GM06990 (cell line): Measurements from ENCODE around the gene ARMH1.

ENCODE experiments used
- DNase-seq: peaks from one replicate; pipeline ENCODE4 v3.0.0-alpha.2; 2011; ENCODE audit not compliant: insufficient read length; ENCODE audit errors: extremely low read depth
- H3K27me3 ChIP-seq: replicated peaks from 2 replicates; pipeline ENCODE4 v1.6.0; 2011; ENCODE audit warnings: low read length; ENCODE audit not compliant: control insufficient read depth, insufficient read depth
- H3K36me3 ChIP-seq: 2 replicates; pipeline ENCODE4 v1.5.1; 2011; ENCODE audit warnings: low read length; ENCODE audit not compliant: control insufficient read depth, insufficient read depth
- H3K4me3 ChIP-seq: replicated peaks from 2 replicates; pipeline ENCODE4 v1.5.1; 2011; ENCODE audit warnings: low read depth, mild to moderate bottlenecking, control low read depth, low read length
- TF ChIP-seq, protein P1 (sequence below): IDR thresholded peaks from 2 replicates; pipeline ENCODE4 v1.5.1; 2011; ENCODE audit warnings: low read length, control low read depth, mild to moderate bottlenecking, inconsistent platforms; ENCODE audit not compliant: insufficient read depth, poor library complexity, severe bottlenecking

The ARMH1 gene

DNA sequence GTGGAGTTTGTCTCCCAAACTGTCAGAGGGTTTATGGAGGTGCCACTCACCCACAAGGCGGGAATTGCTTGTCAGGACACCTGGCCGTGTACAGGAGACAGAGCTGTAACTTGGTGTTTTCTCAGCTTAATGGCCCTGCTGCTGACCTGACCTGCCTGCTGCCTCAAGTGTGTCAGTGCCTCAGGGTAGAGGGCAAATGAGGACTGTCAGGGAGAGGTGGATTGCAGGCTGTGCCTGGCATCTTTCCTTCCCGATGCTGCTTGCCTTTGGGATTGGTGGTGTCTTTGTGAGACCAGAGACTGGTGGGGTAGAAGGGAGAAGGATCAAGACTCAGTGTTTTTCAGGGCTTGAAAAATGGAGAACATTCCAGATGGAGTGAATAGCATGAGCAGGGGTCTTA lies 31.6 kb upstream of the ARMH1 start:
- DNase-seq, result no peak
- H3K4me3 ChIP-seq, result no peak overlapping the region
- TF ChIP-seq, protein P1, sequence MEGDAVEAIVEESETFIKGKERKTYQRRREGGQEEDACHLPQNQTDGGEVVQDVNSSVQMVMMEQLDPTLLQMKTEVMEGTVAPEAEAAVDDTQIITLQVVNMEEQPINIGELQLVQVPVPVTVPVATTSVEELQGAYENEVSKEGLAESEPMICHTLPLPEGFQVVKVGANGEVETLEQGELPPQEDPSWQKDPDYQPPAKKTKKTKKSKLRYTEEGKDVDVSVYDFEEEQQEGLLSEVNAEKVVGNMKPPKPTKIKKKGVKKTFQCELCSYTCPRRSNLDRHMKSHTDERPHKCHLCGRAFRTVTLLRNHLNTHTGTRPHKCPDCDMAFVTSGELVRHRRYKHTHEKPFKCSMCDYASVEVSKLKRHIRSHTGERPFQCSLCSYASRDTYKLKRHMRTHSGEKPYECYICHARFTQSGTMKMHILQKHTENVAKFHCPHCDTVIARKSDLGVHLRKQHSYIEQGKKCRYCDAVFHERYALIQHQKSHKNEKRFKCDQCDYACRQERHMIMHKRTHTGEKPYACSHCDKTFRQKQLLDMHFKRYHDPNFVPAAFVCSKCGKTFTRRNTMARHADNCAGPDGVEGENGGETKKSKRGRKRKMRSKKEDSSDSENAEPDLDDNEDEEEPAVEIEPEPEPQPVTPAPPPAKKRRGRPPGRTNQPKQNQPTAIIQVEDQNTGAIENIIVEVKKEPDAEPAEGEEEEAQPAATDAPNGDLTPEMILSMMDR, result no peak
- H3K27me3 ChIP-seq, result no peaks in the 10 kb centered on the region
- peaks cover 58% of the 10 kb centered on the region for H3K36me3 ChIP-seq

DNA sequence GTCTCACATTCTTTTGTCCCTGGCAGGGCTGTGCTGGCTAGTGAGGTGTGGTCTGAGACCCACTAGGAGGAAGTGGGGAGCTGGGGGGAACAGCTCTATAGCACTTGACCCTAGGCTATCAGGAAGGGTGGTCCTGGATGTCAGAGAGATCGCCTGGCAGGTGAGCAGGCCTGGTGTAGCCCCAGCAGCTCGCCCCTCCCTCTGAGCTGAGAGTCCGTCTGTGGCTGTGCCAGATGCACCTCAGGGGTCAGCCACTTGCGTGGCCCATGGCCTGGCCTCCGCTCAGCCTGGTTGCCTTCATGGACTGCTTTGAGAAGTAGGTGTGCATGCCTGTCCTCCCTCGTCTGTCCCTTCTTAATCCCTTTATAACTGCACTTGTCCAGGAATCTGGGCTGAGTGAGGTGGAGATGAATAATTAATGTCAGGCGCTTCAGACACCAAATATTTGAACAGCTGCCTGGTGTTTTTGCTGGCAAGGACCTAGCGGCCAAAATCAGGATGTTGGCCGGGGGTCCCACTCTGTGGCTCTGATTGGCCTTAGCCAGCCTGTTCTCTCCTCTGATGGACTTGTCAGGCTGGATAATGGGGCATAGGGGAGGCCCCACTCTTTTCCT lies 30.7 kb upstream of the ARMH1 start:
- no peaks in the 10 kb centered on the region for H3K27me3 ChIP-seq
- H3K36me3 ChIP-seq, result peaks cover 57% of the 10 kb centered on the region
- TF ChIP-seq, protein P1, result no peak
- H3K4me3 ChIP-seq, result no peak overlapping the region
- no peak for DNase-seq

DNA sequence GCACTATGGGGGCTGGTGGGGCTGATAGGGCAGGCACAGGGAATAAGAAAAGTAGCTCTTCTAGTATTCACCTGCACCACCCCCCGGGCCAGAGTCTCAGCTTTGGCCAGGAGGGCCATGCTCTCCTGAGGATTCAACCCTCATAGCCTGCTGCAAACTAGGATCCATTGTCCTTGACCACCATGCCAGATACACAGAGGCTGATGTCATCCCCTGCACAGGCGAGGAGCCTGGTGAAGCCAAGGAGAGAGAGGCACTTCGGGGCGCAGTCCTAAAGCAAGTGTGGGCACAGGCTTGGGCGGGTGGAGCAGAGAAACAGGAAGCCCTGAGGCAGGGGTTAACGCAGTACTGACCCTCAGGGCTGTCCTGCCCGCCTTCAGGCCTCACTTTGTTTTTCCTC lies 29.7 kb upstream of the ARMH1 start:
- DNase-seq, result no peak
- H3K27me3 ChIP-seq, result no peaks in the 10 kb centered on the region
- peaks cover 54% of the 10 kb centered on the region for H3K36me3 ChIP-seq
- TF ChIP-seq, protein P1, result no peak
- no peak overlapping the region for H3K4me3 ChIP-seq

DNA sequence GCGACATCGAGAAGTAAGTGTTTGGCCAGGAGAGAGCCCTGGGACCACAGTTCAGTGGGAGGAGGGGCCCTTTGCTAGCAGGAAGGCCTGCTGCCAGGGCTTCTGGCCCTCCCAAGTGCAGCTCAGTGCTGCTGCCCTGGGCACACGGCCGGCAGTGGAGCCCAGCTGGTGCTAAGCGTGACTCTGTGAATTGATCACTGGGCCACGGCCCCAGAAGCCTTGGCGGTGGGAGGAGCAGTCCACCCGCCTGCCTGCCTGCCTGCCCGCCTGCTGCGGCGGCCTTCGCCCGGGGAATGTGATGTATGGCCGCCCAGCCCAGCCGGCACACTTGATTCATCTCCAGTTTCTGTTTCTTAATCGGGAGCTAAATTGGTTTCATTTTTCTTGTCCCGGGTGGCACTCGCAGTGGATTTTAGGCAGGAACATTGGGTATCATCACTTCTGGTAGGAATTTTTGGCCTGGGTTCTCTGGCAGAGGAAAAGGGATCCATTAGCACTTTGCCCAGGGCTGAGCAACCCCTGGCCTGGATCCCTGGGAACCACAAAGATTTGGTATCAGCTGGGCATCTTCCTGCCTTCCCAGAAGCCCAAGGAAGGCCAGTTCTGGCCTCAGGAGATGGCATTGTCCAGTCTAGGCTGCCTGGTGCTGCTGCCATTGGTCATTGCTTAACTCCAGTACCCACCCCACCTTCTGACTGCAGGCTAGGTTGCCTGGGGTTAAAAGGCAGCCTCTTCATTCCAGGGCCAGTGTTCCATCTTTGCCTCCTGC lies 28.9 kb upstream of the ARMH1 start:
- H3K36me3 ChIP-seq, result peaks cover 54% of the 10 kb centered on the region
- no peak for DNase-seq
- no peak overlapping the region for H3K4me3 ChIP-seq
- no peaks in the 10 kb centered on the region for H3K27me3 ChIP-seq
- TF ChIP-seq, protein P1, result no peak

DNA sequence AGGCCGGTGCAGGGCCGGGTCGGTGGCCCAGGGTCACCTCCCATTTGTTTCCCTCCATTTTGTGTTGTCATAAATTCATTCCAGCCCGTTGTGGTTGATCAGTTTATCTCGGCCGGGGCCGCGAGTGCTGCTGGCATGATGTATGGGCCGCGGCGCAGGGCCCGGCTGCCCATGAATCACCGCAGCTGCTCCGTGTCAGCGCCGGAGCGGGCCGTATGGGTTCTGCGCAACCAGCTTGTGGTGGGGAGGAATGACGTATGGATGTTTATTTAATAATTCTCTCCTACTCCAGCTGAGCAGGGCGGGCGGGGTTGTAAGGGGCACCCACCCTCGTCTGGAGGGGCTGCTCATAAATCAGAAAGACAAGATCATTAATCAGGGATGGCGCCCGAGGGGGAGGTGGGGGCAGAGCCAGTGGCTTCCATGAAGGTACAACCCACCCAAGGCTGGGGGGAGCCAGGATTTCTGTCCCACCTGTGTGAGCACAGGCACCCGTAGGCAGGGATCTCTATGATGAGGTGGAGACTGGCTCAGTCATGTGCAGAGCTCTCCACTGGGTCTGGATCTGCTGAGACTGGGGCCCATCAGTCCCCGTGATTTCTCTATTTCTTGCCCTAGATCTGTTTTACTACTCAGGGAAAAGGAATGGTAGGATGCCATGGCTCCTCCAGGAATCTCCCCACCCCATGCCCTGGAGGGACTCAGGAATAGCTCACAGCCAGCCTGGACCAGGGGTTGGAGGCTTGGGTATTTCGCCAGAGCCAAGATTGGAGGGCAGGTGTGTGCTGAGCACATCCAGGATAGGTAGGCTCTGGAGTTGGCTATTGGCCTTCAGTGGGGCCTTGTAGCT lies 28.0 kb upstream of the ARMH1 start:
- TF ChIP-seq, protein P1, result no peak
- DNase-seq, result no peak
- H3K36me3 ChIP-seq, result peaks cover 50% of the 10 kb centered on the region
- H3K27me3 ChIP-seq, result no peaks in the 10 kb centered on the region
- H3K4me3 ChIP-seq, result no peak overlapping the region
